HCT116 (cell line): ENCODE data around the gene ADGRG6. TPM values are rescaled to one million over a fixed set of nuclear protein-coding genes. Genes with fewer than 3 reads are reported as not detected.

ENCODE experiments used
- ATAC-seq: fragments of 200-7000 bp; cut with Tn5 transposase; 2 replicates; pipeline ENCODE4 v1.9.1; 2020; ENCODE audit warnings: mild to moderate bottlenecking, moderate library complexity
- BruUV-seq: library from RNA; stranded (reverse); fragments of 400-500 nt; replicated peaks from 2 replicates; lab custom pipeline; 2021; lab: Mats Ljungman, UMichigan
- CTCF ChIA-PET: fragments of 300-600 bp; sonication (Branson Sonifier 250); formaldehyde crosslinking; loops from one replicate; lab custom pipeline; 2021; ENCODE audit warnings: antibody characterized with exemption; lab: Charles Lee
- POLR2A ChIA-PET: fragments of 300-600, 350-600 bp; sonication (Branson Sonifier 250); formaldehyde crosslinking; loops from one replicate; lab custom pipeline; 2021; ENCODE audit warnings: antibody characterized with exemption; lab: Charles Lee
- RAD21 ChIA-PET, 2 experiments: fragments of 300-600 bp; sonication (Branson Sonifier 250); formaldehyde crosslinking; loops; one replicate each; lab custom pipeline; 2023; ENCODE audit warnings: low total read pairs in 2 of 2; ENCODE audit not compliant: uncharacterized antibody in 2 of 2, unreplicated experiment in 2 of 2, low non-redundant PET in 1 of 2; lab: Charles Lee
- DNase-seq: peaks from one replicate; pipeline ENCODE4 v3.0.0-alpha.2; 2010; ENCODE audit warnings: low read depth, low spot score
- H2AFZ ChIP-seq: fragments of 200-600 bp; shearing (Covaris generic), sonication (generic); 2 replicates; pipeline ENCODE4 v1.6.1; 2017; ENCODE audit warnings: low read depth, mixed run types, mixed read lengths, antibody characterized with exemption, low read length; ENCODE audit not compliant: poor library complexity, severe bottlenecking
- H3K27ac ChIP-seq: 2 replicates; pipeline ENCODE4 v1.5.1; 2012; ENCODE audit warnings: low read depth, low read length
- H3K27me3 ChIP-seq: fragments of 200-600 bp; sonication (generic); 2 replicates; pipeline ENCODE4 v1.6.1; 2016; ENCODE audit warnings: mixed run types, low read length, mixed read lengths; ENCODE audit not compliant: insufficient read depth
- H3K36me3 ChIP-seq, 2 experiments: fragments of 200-500 bp in 1 of 2; fragments of 200-600 bp in 1 of 2; sonication (Bioruptor generic) in 1 of 2; sonication (generic) in 1 of 2; 2 replicates each; pipeline versions ENCODE4 v1.5.1 to v1.6.1; 2014 to 2016; ENCODE audit warnings: low read length in 2 of 2, inconsistent platforms in 1 of 2, mixed read lengths in 1 of 2, mixed run types in 1 of 2; ENCODE audit not compliant: insufficient read depth in 2 of 2, control insufficient read depth in 1 of 2
- H3K4me1 ChIP-seq, 2 experiments: fragments of 200-600 bp in 1 of 2; sonication (generic) in 1 of 2; 2 replicates each; pipeline versions ENCODE4 v1.5.1 to v1.6.1; 2012 to 2017; ENCODE audit warnings: low read length in 2 of 2, inconsistent platforms in 1 of 2, mild to moderate bottlenecking in 1 of 2, mixed read lengths in 1 of 2, mixed run types in 1 of 2, moderate library complexity in 1 of 2; ENCODE audit not compliant: insufficient read depth in 2 of 2, control insufficient read depth in 1 of 2
- H3K4me2 ChIP-seq: fragments of 200-600 bp; sonication (generic); 2 replicates; pipeline ENCODE4 v1.6.1; 2017; ENCODE audit warnings: mixed run types, low read length, mixed read lengths
- H3K4me3 ChIP-seq, 2 experiments: fragments of 200-600 bp in 1 of 2; sonication (generic) in 1 of 2; replicated peaks in 1 of 2; 2 replicates each; pipeline ENCODE4 v1.5.1; 2011 to 2016; ENCODE audit warnings: low read length in 2 of 2, control low read depth in 1 of 2, low read depth in 1 of 2, mild to moderate bottlenecking in 1 of 2, mixed read lengths in 1 of 2, mixed run types in 1 of 2
- H3K79me2 ChIP-seq: fragments of 200-600 bp; sonication (generic); 2 replicates; pipeline ENCODE4 v1.6.1; 2017; ENCODE audit warnings: mild to moderate bottlenecking, mixed run types, low read length, moderate library complexity, mixed read lengths; ENCODE audit not compliant: insufficient read depth
- H3K9ac ChIP-seq: fragments of 200-600 bp; sonication (generic); 2 replicates; pipeline ENCODE4 v1.6.1; 2016; ENCODE audit warnings: low read length, mixed read lengths
- H3K9me2 ChIP-seq: fragments of 200-600 bp; sonication (generic), shearing (Covaris generic); 2 replicates; pipeline ENCODE4 v1.6.1; 2017; ENCODE audit warnings: mixed run types, mild to moderate bottlenecking, moderate library complexity; ENCODE audit not compliant: insufficient read depth
- H3K9me3 ChIP-seq, 2 experiments: fragments of 200-500 bp in 1 of 2; fragments of 200-600 bp in 1 of 2; sonication (Bioruptor generic) in 1 of 2; sonication (generic) in 1 of 2; 2 replicates each; pipeline ENCODE4 v1.6.1; 2014 to 2017; ENCODE audit warnings: low read length in 2 of 2, mixed read lengths in 2 of 2, inconsistent platforms in 1 of 2, low read depth in 1 of 2, mild to moderate bottlenecking in 1 of 2, mixed run types in 1 of 2, moderate library complexity in 1 of 2; ENCODE audit not compliant: control insufficient read depth in 1 of 2, insufficient read depth in 1 of 2
- H4K20me1 ChIP-seq: fragments of 200-600 bp; sonication (generic), shearing (Covaris generic); 2 replicates; pipeline ENCODE4 v1.6.1; 2017; ENCODE audit warnings: mixed run types, mild to moderate bottlenecking, moderate library complexity; ENCODE audit not compliant: insufficient read depth
- CBX3 ChIP-seq: IDR thresholded peaks from 2 replicates; pipeline ENCODE4 v1.6.1; 2012; ENCODE audit warnings: low read depth
- CEBPB ChIP-seq: IDR thresholded peaks from 2 replicates; pipeline ENCODE4 v1.6.1; 2012; ENCODE audit warnings: low read depth
- EZH2 ChIP-seq: fragments of 200-600 bp; sonication (generic); IDR thresholded peaks from 2 replicates; pipeline ENCODE4 v1.6.1; 2017; ENCODE audit warnings: antibody characterized with exemption, mixed run types
- EZH2phosphoT487 ChIP-seq: fragments of 200-600 bp; IDR thresholded peaks from 2 replicates; pipeline ENCODE4 v1.6.1; 2018; ENCODE audit warnings: antibody characterized with exemption, borderline replicate concordance
- MAX ChIP-seq: IDR thresholded peaks from 2 replicates; pipeline ENCODE4 v1.6.1; 2012
- POLR2AphosphoS5 ChIP-seq: IDR thresholded peaks from 2 replicates; pipeline ENCODE4 v1.6.1; 2011; ENCODE audit warnings: mild to moderate bottlenecking, low read depth, low read length, moderate library complexity
- SIN3A ChIP-seq: IDR thresholded peaks from 2 replicates; pipeline ENCODE4 v1.6.1; 2012; ENCODE audit warnings: low read depth
- ZBTB33 ChIP-seq: IDR thresholded peaks from 2 replicates; pipeline ENCODE4 v1.6.1; 2011; ENCODE audit warnings: mild to moderate bottlenecking, low read length, moderate library complexity; ENCODE audit not compliant: insufficient replicate concordance; ENCODE audit errors: extremely low read depth
- intact Hi-C: fragments of 100-400 bp; cut with micrococcal nuclease; formaldehyde crosslinking; loops from 2 replicates; pipeline ENCODE4 v1.10.0; 2022
- total RNA-seq: library from RNA; stranded (reverse); gene quantifications from one replicate; pipeline ENCODE4 v1.2.1, GENCODE V29; 2021; ENCODE audit not compliant: unreplicated experiment

The ADGRG6 gene
- total RNA-seq, 1 experiment from 2014 or later, result 67.9 TPM

- Histone ChIP-seq H3K9me2 (no peaks in the 10 kb centered on the region), H3K36me3 (no peaks in the 10 kb centered on the region), H3K9me3 (no peaks in the 10 kb centered on the region), H3K4me2 (peak overlapping the region; percentile 90), H3K27me3 (no peaks in the 10 kb centered on the region), H3K9ac (peak overlapping the region; percentile 84), H3K4me3 (peak overlapping the region; percentile 66 to 74), H3K27ac (peak overlapping the region; percentile 88), H4K20me1 (no peaks in the 10 kb centered on the region), H2AFZ (peak overlapping the region; percentile 5), H3K4me1 (peaks cover 18 to 46% of the 10 kb centered on the region in 2 experiments), H3K79me2 (peaks cover 58% of the 10 kb centered on the region)
- TF ChIP-seq EZH2 (no peak), ZBTB33 (no peak), CEBPB (peak; percentile 40; the same call in 1 of the 2 replicates), SIN3A (peak; percentile 8; the same call in 1 of the 2 replicates), POLR2AphosphoS5 (peak; percentile 30; the same call in 1 of the 2 replicates), MAX (peak; percentile 71), EZH2phosphoT487 (no peak), CBX3 (peak; percentile 59; the same call in 1 of the 2 replicates)
- CTCF ChIA-PET, result no interaction called here
- BruUV-seq, result no TSS peak
- intact Hi-C loops, result loop anchor here (1.0 kb wide), 1 partner anchor 73 kb away; no protein-coding TSS in a partner anchor
- ATAC-seq (peak; percentile 28), DNase-seq (peak; percentile 53)
- RAD21 ChIA-PET, result no interaction called here
- POLR2A ChIA-PET, result interaction anchor here (1.3 kb wide), 1 partner anchor 18 kb away, joined by 3 read pairs; no protein-coding TSS in a partner anchor
Observed at GRCh38 chr6:142302421-142303175, 791 bp downstream of the ADGRG6 start.
